ENCODE measurements around the gene ELOB. TPM values are rescaled to one million over a fixed set of nuclear protein-coding genes. Genes with fewer than 3 reads are reported as not detected.

The ELOB gene
- total and polyA plus RNA-seq, 2 of the 8 experiments (the other 6 are each of a cell fraction or from before 2014, with no cell fraction given), result 237 to 1,357 TPM

- Histone ChIP-seq H3K4ac (replicated peaks; ENCODE audit: insufficient read length, low read depth, low read length) (no peak overlapping the region), H3K4me3 (ENCODE audit: extremely low read depth in 1 of 4, insufficient read depth in 2 of 4, low read depth in 3 of 4, low read length in 4 of 4) (no peak overlapping the region), H3K14ac (ENCODE audit: insufficient read length) (no peak overlapping the region), H3K4me1 (replicated peaks in 1 of 4; ENCODE audit: control insufficient read depth in 3 of 4, insufficient read depth in 4 of 4, low read length in 3 of 4) (peaks cover 0 to 3% (median 0%) of the 10 kb centered on the region in 4 experiments; a peak in 4 of 7 replicates), H2BK5ac (ENCODE audit: low read depth, low read length) (no peak overlapping the region), H2BK120ac (replicated peaks; ENCODE audit: low read depth, low read length) (no peak overlapping the region), H3K9me3 (ENCODE audit: insufficient read depth in 2 of 2, low read depth in 1 of 2, low read length in 1 of 2) (no peaks in the 10 kb centered on the region), H2BK20ac (ENCODE audit: low read length) (no peak overlapping the region), H2BK15ac (ENCODE audit: low read length) (no peak overlapping the region), H3K56ac (replicated peaks; ENCODE audit: insufficient read length, low read depth, low read length) (no peak overlapping the region), H2AFZ (ENCODE audit: low read length) (no peak overlapping the region), H4K5ac (ENCODE audit: insufficient read length, low read depth, low read length) (no peak overlapping the region), H3K79me2 (ENCODE audit: control insufficient read depth in 1 of 2, insufficient read depth in 2 of 2, low read length in 2 of 2) (no peaks in the 10 kb centered on the region), H3K4me2 (ENCODE audit: insufficient read depth in 1 of 2, low read depth in 2 of 2, low read length in 2 of 2) (no peak overlapping the region), H3K18ac (ENCODE audit: extremely low read depth, low read length) (no peak overlapping the region; the same call in 1 of the 2 replicates), H3K79me1 (ENCODE audit: low read depth, low read length) (no peaks in the 10 kb centered on the region; the same call in 1 of the 2 replicates), H3K27me3 (replicated peaks in 1 of 4; ENCODE audit: control insufficient read depth in 3 of 4, extremely low read depth in 1 of 4, insufficient read depth in 3 of 4, low read length in 3 of 4) (no peaks in the 10 kb centered on the region), H2BK12ac (ENCODE audit: low read depth, low read length) (no peak overlapping the region), H2AK5ac (ENCODE audit: low read depth, low read length) (no peak overlapping the region), H4K91ac (replicated peaks; ENCODE audit: insufficient read length, low read length) (no peak overlapping the region), H4K20me1 (replicated peaks in 1 of 2; ENCODE audit: control insufficient read depth in 1 of 2, insufficient read depth in 2 of 2, low read length in 2 of 2) (peaks cover 0 to 1% of the 10 kb centered on the region in 2 experiments), H3K23ac (ENCODE audit: insufficient read length) (no peak overlapping the region), H3K27ac (ENCODE audit: low read depth, low read length) (no peak overlapping the region), H3K36me3 (ENCODE audit: control insufficient read depth in 2 of 4, insufficient read depth in 4 of 4, low read length in 3 of 4) (no peaks in the 10 kb centered on the region), H3K9ac (replicated peaks in 1 of 4; ENCODE audit: extremely low read depth in 1 of 4, low read depth in 3 of 4, low read length in 3 of 4) (no peak overlapping the region), H3K23me2 (ENCODE audit: low read depth, low read length) (no peaks in the 10 kb centered on the region), H4K8ac (ENCODE audit: extremely low read depth, insufficient read depth, low read length) (no peak overlapping the region)
- no peak for FAIRE-seq
- WGBS, 2 experiments (ENCODE audit: extremely low coverage in 1 of 2, insufficient coverage in 1 of 2, insufficient read length in 1 of 2, insufficient replicate concordance in 2 of 2, low coverage in 1 of 2, low lambda C conversion rate in 2 of 2, missing lambda C conversion rate in 1 of 2), result 91% methylated on average over 12 of the region's 12 CpGs; no CpG with 5 or more reads in 1 of the 2 experiments
- CTCF ChIA-PET (ENCODE audit: partially characterized antibody), result interaction anchor here (1.6 kb wide), 1 partner anchor 97 kb away, joined by 6 read pairs; no protein-coding TSS in a partner anchor
- no peak for DNase-seq (ENCODE audit: low read depth in 1 of 2, low spot score in 2 of 2)
- POLR2A ChIA-PET (ENCODE audit: partially characterized antibody), result interaction anchor here (0.7 to 8.0 kb wide), 4 partner anchors 9 to 41 kb away, joined by 3 to 96 read pairs (median 4); partner anchors contain the start of gene SRRM2
- TF ChIP-seq GTF2F1 (IDR thresholded peaks at IDR 0.05; ENCODE audit: borderline replicate concordance, low read depth, low read length) (no peak), POLR2A (IDR thresholded peaks at IDR 0.05; ENCODE audit: control extremely low read depth in 1 of 2, low read depth in 2 of 2, low read length in 2 of 2) (no peak), BCL11A (IDR thresholded peaks at IDR 0.05; ENCODE audit: low read depth in 2 of 2, low read length in 2 of 2) (no peak), ASH2L (IDR thresholded peaks at IDR 0.05; ENCODE audit: low read length) (no peak), EP300 (IDR thresholded peaks at IDR 0.05; ENCODE audit: borderline replicate concordance in 1 of 2, low read depth in 2 of 2, low read length in 2 of 2) (no peak), CTBP2 (IDR thresholded peaks at IDR 0.05; ENCODE audit: borderline replicate concordance, insufficient read depth, insufficient read length, low read length) (no peak), POU5F1 (IDR thresholded peaks at IDR 0.05; ENCODE audit: low read depth, low read length) (no peak), BRCA1 (IDR thresholded peaks at IDR 0.05; ENCODE audit: low read depth, low read length) (no peak), MAFK (IDR thresholded peaks at IDR 0.05; ENCODE audit: low read depth, low read length) (no peak), CTCF (IDR thresholded peaks at IDR 0.05; ENCODE audit: control extremely low read depth in 1 of 3, insufficient read depth in 1 of 3, low read depth in 1 of 3, low read length in 3 of 3) (no peak)
Measured at GRCh38 chr16:2742323-2743006, 34.6 kb downstream of the ELOB start.
